ENCODE results near the gene ADGRA1.

- TF ChIP-seq CTCF (conservative IDR thresholded peaks at IDR 0.05; ENCODE audit: low read depth in 2 of 2) (peak in 1 of 2 experiments; percentile 35; a peak in 3 of 4 replicates), EZH2 (IDR thresholded peaks at IDR 0.05; ENCODE audit: low read depth, unreplicated experiment) (no peak)
These were observed 2.2 kb upstream of the ADGRA1 start for GRCh38 chr10:133085251-133086125.
